GM23338 (cell line): ENCODE measurements around the gene PSEN2. TPM values are rescaled to one million over a fixed set of nuclear protein-coding genes. Genes with fewer than 3 reads are reported as not detected.

Experiments used
- ATAC-seq: fragments of 200-7000 bp; cut with Tn5 transposase; 3 replicates; pipeline ENCODE4 v1.9.1; 2020
- DNase-seq: peaks from one replicate; pipeline ENCODE4 v3.0.0-alpha.2; 2015; ENCODE audit warnings: low spot score
- H2AFZ ChIP-seq: fragments of 200-600 bp; sonication (generic); 2 replicates; pipeline ENCODE4 v1.8.0; 2016; ENCODE audit warnings: antibody characterized with exemption, mild to moderate bottlenecking, moderate library complexity
- H3F3A ChIP-seq: fragments of 200-600 bp; sonication (generic); replicated peaks from 2 replicates; pipeline ENCODE4 v1.8.0; 2017; ENCODE audit warnings: antibody characterized with exemption, mixed run types, low read depth
- H3K27ac ChIP-seq: fragments of 200-600 bp; sonication (generic); 2 replicates; pipeline ENCODE4 v1.6.1; 2016; ENCODE audit warnings: low read depth
- H3K27me3 ChIP-seq: fragments of 200-600 bp; sonication (generic); 2 replicates; pipeline ENCODE4 v1.8.0; 2016; ENCODE audit warnings: mild to moderate bottlenecking, mixed run types, moderate library complexity; ENCODE audit not compliant: insufficient read depth
- H3K36me3 ChIP-seq: fragments of 200-600 bp; sonication (generic); 2 replicates; pipeline ENCODE4 v1.8.0; 2016; ENCODE audit warnings: mild to moderate bottlenecking; ENCODE audit not compliant: insufficient read depth
- H3K4me1 ChIP-seq: fragments of 200-600 bp; sonication (generic); 2 replicates; pipeline ENCODE4 v1.8.0; 2016; ENCODE audit warnings: mild to moderate bottlenecking, moderate library complexity; ENCODE audit not compliant: insufficient read depth
- H3K4me2 ChIP-seq: fragments of 200-600 bp; sonication (generic); 2 replicates; pipeline ENCODE4 v1.7.1; 2017; ENCODE audit warnings: mixed run types
- H3K4me3 ChIP-seq: fragments of 200-600 bp; sonication (generic); 2 replicates; pipeline ENCODE4 v1.6.1; 2016; ENCODE audit warnings: mixed run types
- H3K79me2 ChIP-seq: fragments of 200-600 bp; sonication (generic); replicated peaks from 2 replicates; pipeline ENCODE4 v1.8.0; 2017; ENCODE audit warnings: mild to moderate bottlenecking; ENCODE audit not compliant: insufficient read depth
- H3K9me2 ChIP-seq: fragments of 200-600 bp; sonication (generic); 2 replicates; pipeline ENCODE4 v1.8.0; 2017; ENCODE audit not compliant: insufficient read depth
- H4K20me1 ChIP-seq: fragments of 200-600 bp; sonication (generic); replicated peaks from 2 replicates; pipeline ENCODE4 v1.8.0; 2017; ENCODE audit warnings: mild to moderate bottlenecking; ENCODE audit not compliant: insufficient read depth
- H3K27ac Mint-ChIP-seq: 2 replicates; pipeline ENCODE4 v1.8.0; 2020; ENCODE audit warnings: inconsistent platforms, mild to moderate bottlenecking, moderate library complexity, mixed read lengths
- H3K27me3 Mint-ChIP-seq: 3 replicates; pipeline ENCODE4 v1.8.0; 2022; ENCODE audit warnings: low read depth, mild to moderate bottlenecking, moderate library complexity, mixed read lengths, inconsistent platforms; ENCODE audit not compliant: insufficient read depth, poor library complexity
- H3K36me3 Mint-ChIP-seq: 3 replicates; pipeline ENCODE4 v1.8.0; 2021; ENCODE audit warnings: low read depth, mild to moderate bottlenecking, inconsistent platforms, moderate library complexity, mixed read lengths
- H3K4me1 Mint-ChIP-seq: 3 replicates; pipeline ENCODE4 v1.8.0; 2020; ENCODE audit warnings: mild to moderate bottlenecking, inconsistent platforms, mixed read lengths
- H3K4me3 Mint-ChIP-seq: 3 replicates; pipeline ENCODE4 v1.8.0; 2021; ENCODE audit warnings: moderate library complexity, mild to moderate bottlenecking, inconsistent platforms, mixed read lengths
- H3K9me3 Mint-ChIP-seq: 3 replicates; pipeline ENCODE4 v1.8.0; 2020; ENCODE audit warnings: moderate library complexity, mild to moderate bottlenecking, inconsistent platforms, mixed read lengths
- EZH2 ChIP-seq: fragments of 200-600 bp; sonication (generic); IDR thresholded peaks from one replicate; pipeline ENCODE4 v1.8.0; 2017; ENCODE audit warnings: antibody characterized with exemption, mild to moderate bottlenecking, low read depth; ENCODE audit not compliant: unreplicated experiment
- EZH2phosphoT487 ChIP-seq: fragments of 200-600 bp; sonication (generic); IDR thresholded peaks from one replicate; pipeline ENCODE4 v1.8.1; 2018; ENCODE audit warnings: antibody characterized with exemption; ENCODE audit not compliant: unreplicated experiment
- JUNB ChIP-seq: IDR thresholded peaks from one replicate; pipeline ENCODE4 v1.6.1; 2016; ENCODE audit warnings: antibody characterized with exemption; ENCODE audit not compliant: unreplicated experiment
- NANOG ChIP-seq: IDR thresholded peaks from 2 replicates; pipeline ENCODE4 v1.6.1; 2016; ENCODE audit warnings: antibody characterized with exemption, borderline replicate concordance
- POLR2AphosphoS5 ChIP-seq: IDR thresholded peaks from 2 replicates; pipeline ENCODE4 v1.6.1; 2016; ENCODE audit warnings: antibody characterized with exemption, low read depth
- REST ChIP-seq: IDR thresholded peaks from one replicate; pipeline ENCODE4 v1.6.1; 2018; ENCODE audit warnings: antibody characterized with exemption; ENCODE audit not compliant: unreplicated experiment
- STAT1 ChIP-seq: IDR thresholded peaks from one replicate; pipeline ENCODE4 v1.6.1; 2016; ENCODE audit warnings: antibody characterized with exemption; ENCODE audit not compliant: unreplicated experiment
- ZNF114 ChIP-seq: fragments of 250-450 bp; sonication (Bioruptor Pico); IDR thresholded peaks from 2 replicates; pipeline ENCODE4 v1.5.0; 2020; ENCODE audit warnings: mild to moderate bottlenecking, moderate library complexity
- ZNF331 ChIP-seq: fragments of 250-450 bp; sonication (Bioruptor Pico); IDR thresholded peaks from 2 replicates; pipeline ENCODE4 v1.5.0; 2020; ENCODE audit warnings: low read depth, mild to moderate bottlenecking, moderate library complexity
- ZNF462 ChIP-seq: fragments of 250-450 bp; sonication (Bioruptor Pico); IDR thresholded peaks from 2 replicates; pipeline ENCODE4 v1.5.0; 2020; ENCODE audit warnings: mild to moderate bottlenecking, moderate library complexity
- polyA plus RNA-seq: library from polyadenylated mRNA; unstranded; fragments of >200 nt; fragmentation: Nextera tagmentation; extraction: Ambion mirVana; gene quantifications from 2 replicates; pipeline ENCODE4 v1.2.1, GENCODE V29; 2016
- total RNA-seq: library from RNA; depleted of rRNA; stranded (reverse); fragments of >200 nt; shearing (Covaris generic); gene quantifications from 2 replicates; pipeline ENCODE4 v1.2.3, GENCODE V29; 2014
- TF ChIP-seq, protein P1 (sequence below): IDR thresholded peaks from 2 replicates; pipeline ENCODE4 v1.6.1; 2016; ENCODE audit warnings: antibody characterized with exemption
- TF ChIP-seq, protein P2 (sequence below), 2 experiments: fragments of 200-600 bp in 1 of 2; sonication (generic) in 1 of 2; conservative IDR thresholded peaks; 2 replicates each; pipeline versions ENCODE4 v1.5.1 to v1.6.1; 2016 to 2017; ENCODE audit warnings: antibody characterized with exemption in 2 of 2, low read depth in 2 of 2, mild to moderate bottlenecking in 2 of 2, moderate library complexity in 1 of 2

PSEN2 gene
- total and polyA plus RNA-seq, 2 experiments from 2014 or later, result 10.0 to 22.1 TPM

GRCh38 chr1:226889616-226890330, 19.4 kb downstream of the PSEN2 start:
- H3K36me3 ChIP-seq, result no peaks in the 10 kb centered on the region
- H3K4me2 ChIP-seq, result no peak overlapping the region
- H3K4me1 ChIP-seq, result no peaks in the 10 kb centered on the region
- H3K27ac ChIP-seq, result no peak overlapping the region
- no peaks in the 10 kb centered on the region for H3K27me3 ChIP-seq
- Mint-ChIP-seq H3K4me3 (no peak overlapping the region), H3K36me3 (peaks cover 38% of the 10 kb centered on the region), H3K27ac (no peak overlapping the region), H3K4me1 (no peaks in the 10 kb centered on the region; the same call in 1 of the 3 replicates), H3K27me3 (peaks cover 10% of the 10 kb centered on the region), H3K9me3 (no peaks in the 10 kb centered on the region)
- H3K4me3 ChIP-seq, result no peak overlapping the region
- ATAC-seq (no peak), DNase-seq (no peak)
- no peaks in the 10 kb centered on the region for H3F3A ChIP-seq
- no peaks in the 10 kb centered on the region for H3K79me2 ChIP-seq
- H4K20me1 ChIP-seq, result no peaks in the 10 kb centered on the region; the same call in 1 of the 2 replicates
- TF ChIP-seq JUNB (no peak), ZNF331 (CRISPR knock-in tag) (no peak), EZH2phosphoT487 (no peak), ZNF462 (CRISPR knock-in tag) (no peak), STAT1 (no peak), ZNF114 (CRISPR knock-in tag) (no peak), REST (no peak), NANOG (no peak), POLR2AphosphoS5 (no peak), EZH2 (no peak)
- TF ChIP-seq, protein P1, sequence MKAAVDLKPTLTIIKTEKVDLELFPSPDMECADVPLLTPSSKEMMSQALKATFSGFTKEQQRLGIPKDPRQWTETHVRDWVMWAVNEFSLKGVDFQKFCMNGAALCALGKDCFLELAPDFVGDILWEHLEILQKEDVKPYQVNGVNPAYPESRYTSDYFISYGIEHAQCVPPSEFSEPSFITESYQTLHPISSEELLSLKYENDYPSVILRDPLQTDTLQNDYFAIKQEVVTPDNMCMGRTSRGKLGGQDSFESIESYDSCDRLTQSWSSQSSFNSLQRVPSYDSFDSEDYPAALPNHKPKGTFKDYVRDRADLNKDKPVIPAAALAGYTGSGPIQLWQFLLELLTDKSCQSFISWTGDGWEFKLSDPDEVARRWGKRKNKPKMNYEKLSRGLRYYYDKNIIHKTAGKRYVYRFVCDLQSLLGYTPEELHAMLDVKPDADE, result no peak
- TF ChIP-seq, protein P2, sequence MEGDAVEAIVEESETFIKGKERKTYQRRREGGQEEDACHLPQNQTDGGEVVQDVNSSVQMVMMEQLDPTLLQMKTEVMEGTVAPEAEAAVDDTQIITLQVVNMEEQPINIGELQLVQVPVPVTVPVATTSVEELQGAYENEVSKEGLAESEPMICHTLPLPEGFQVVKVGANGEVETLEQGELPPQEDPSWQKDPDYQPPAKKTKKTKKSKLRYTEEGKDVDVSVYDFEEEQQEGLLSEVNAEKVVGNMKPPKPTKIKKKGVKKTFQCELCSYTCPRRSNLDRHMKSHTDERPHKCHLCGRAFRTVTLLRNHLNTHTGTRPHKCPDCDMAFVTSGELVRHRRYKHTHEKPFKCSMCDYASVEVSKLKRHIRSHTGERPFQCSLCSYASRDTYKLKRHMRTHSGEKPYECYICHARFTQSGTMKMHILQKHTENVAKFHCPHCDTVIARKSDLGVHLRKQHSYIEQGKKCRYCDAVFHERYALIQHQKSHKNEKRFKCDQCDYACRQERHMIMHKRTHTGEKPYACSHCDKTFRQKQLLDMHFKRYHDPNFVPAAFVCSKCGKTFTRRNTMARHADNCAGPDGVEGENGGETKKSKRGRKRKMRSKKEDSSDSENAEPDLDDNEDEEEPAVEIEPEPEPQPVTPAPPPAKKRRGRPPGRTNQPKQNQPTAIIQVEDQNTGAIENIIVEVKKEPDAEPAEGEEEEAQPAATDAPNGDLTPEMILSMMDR (conservative IDR thresholded peaks at IDR 0.05; ENCODE audit: low read depth in 2 of 2), result no peak
- H2AFZ ChIP-seq, result no peak overlapping the region
- H3K9me2 ChIP-seq, result no peaks in the 10 kb centered on the region
